GM19023 (cell line): ENCODE measurements around the gene TJP3.

Experiments
- ATAC-seq: cut with Tn5 transposase; IDR thresholded peaks from one replicate; pipeline ENCODE4 v1.9.1; 2021; ENCODE audit warnings: mild to moderate bottlenecking, moderate library complexity; ENCODE audit not compliant: unreplicated experiment

Gene TJP3

DNA sequence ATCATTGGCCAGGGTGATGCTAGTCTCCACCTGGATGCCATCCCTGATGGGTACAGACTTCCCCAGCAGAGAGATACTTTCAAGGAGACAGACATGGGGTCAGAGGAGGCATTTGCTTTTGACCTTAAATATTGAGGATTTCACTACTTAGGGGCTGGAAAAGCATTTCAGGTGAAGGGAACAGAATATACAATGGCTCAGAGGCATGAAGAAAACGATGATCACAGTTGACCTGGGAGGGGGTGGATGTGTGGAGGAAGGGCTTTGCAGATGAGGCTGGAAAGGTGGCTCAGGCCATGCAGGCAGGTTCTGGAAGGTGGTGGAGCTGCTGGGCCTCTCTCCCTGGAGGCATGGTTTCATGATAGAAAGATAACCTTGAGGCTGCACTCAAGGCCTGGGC lies 74.1 kb downstream of the TJP3 start:
- ATAC-seq = no peak

DNA sequence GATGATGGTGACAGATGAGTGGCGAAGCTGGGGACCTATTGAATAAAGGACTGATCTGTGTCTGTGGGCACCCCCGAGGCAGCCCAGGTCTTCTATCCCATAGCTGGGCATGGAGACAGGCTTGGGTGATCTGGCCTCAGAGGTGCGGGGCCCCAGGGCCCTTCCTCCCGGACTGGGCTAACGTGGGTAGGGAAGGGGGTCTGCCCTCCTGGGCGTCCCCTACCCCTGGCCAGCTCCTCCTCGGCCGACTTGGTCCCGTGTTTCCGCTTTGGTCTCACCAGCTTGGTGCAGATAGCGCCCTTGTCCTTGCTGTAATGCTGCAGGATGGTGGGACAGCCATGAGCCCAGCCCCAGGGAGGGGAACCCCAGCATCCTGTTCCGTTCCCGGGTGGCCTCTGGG lies 74.7 kb downstream of the TJP3 start:
- ATAC-seq = no peak

DNA sequence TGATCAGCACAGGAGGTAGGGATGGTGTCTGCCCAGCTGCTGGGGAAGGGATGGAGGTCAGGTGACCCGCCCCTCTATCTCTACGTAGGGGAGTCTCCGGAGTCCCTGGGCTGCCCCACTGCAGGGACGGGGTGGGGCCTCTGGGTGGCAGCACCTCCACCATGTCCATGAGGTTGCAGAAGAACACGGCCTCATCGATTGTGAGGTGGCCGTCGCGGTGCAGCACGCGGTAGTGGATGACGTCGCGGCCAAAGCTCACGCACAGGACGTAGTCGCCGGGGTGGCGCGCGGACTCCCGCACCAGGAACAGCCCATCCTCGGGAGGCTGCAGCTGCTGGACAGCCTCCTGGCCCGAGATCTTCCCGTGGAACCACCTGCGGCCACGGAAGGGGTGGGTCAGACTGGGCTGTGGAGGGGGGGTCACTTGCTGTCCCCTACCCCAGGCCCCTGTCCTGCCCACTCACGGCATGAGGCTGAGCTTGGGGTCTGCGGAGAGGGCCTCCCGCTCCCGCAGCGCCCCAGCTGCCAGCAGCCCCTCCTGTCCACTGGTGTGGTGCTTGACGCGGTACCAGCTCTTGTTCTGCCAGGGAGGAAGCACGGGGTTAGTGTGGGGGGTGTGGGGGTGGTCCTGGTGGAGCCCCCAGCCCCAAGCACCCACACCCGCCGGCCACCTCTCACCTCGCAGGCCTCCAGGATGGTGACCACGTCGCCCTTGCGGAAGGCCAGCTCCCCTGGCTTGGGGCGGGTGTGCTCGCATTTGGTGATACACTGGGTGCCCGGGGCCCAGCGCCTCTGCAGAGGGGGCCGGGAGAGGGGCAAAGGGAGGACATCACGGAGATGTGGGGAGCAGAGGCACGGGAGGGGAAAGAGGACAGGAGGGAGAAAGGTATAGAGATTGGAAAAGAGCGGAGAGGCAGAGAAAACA lies 75.7 kb downstream of the TJP3 start:
- ATAC-seq = no peak

- ATAC-seq = no peak
These were observed 76.6 kb downstream of the TJP3 start for GRCh38 chr19:3784607-3785450.

DNA sequence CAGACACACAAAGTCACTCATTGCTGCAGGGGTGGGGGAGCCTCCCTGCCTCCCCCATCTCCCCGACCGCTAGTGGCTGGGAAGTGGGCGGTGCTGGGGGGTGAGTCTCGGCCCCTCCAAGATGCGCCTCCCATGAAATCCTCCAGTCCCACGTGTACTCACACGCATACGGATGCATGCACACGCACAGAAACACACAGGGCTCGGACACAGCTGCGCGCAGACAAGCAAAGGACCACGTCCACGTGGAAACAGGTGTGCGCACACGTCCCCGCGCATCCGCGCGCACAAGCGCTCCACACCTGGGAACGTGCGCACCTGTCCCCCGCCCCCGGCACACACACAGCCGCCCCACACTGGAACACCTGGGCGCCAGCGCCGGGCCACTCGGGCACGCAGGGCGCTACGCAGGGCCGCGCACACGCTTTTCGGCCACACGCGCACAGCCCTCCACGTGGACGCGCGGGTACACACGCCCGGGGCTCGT lies 77.3 kb downstream of the TJP3 start:
- ATAC-seq = no peak

DNA sequence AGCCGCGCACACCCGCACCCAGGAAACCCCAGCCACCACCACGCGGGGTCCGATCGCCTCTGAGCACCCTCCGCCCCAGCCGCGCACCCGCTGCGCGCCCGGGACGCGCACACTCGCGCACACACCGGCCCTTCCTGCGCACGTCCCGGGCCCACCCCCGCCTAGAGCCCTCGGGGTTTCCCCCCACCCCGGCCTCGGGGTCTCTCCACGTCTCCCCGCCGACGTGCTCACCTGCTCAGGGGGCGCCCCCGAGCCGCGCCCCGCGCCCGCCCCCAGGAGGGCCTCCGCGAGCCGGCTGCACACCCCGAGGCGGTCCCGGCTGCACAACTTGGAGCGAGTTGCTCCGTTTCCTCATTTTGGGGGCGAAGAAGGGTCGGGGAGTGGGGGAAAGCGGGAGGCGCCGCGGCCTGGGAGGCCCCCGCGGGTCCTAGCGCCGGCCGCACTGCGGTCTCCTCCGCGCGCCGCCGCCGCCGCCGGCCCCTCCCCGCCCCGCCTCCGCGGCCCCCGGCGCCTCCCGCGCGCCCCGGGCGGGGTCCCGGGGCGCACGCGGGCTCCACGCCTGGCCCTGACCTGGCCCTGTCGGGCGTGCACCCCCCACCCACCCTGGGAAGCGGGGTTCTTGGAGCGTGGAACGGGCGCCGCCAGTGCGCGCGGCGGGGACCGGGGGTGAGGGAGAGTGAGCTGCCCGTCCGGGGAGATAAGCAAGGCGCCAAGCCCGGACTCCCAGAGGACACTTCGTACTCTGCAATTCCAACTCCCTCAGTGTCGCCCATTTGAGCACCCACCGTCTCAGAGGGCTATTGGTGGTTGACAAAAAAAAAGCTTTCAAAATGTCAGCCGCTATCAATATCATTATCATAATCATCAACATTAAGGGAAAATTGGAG lies 78.0 kb downstream of the TJP3 start, which contains the start of gene MATK:
TSS of gene MATK (minus strand) at position 444 of the 887 bp plus-strand sequence. CDS start 1,246 bp downstream, outside the sequence.
- ATAC-seq = no peak

DNA sequence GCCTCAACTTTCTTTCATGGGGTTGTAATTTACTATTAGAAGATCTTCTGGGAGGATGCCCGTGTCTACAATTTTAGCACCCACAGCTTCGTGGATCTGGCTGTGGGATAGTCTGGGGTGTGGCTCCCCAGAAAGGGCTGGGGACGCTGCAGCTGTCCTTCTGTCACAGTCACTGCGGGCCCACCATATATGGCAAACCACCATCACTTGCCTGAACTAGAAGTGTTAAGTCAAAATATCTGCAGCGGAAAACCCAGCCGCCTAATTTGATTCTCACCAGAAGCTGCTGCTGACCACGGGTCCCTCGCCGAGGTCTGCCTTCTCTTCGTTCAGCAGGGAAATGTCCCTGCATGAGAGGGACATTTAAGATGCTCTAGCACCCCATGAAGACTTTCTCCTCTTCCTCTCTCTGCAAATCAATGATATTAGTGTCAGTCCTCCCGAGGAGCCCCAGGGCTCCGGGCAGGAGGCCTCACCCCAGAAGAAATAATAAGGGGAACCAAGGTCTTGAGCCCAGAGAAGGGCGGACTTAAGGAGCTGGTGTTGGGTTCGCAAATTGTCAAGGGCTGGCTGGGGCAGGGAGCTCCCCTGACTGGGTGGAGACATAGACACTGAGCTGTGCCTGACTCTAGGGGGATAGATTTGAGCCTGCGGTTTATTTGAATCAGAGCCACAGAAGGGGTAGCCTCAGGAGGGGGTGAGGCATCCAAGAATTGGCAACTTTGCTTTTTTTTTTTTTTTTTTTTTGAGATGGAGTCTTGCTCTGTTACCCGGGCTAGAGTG lies 81.0 kb downstream of the TJP3 start:
- no peak for ATAC-seq

DNA sequence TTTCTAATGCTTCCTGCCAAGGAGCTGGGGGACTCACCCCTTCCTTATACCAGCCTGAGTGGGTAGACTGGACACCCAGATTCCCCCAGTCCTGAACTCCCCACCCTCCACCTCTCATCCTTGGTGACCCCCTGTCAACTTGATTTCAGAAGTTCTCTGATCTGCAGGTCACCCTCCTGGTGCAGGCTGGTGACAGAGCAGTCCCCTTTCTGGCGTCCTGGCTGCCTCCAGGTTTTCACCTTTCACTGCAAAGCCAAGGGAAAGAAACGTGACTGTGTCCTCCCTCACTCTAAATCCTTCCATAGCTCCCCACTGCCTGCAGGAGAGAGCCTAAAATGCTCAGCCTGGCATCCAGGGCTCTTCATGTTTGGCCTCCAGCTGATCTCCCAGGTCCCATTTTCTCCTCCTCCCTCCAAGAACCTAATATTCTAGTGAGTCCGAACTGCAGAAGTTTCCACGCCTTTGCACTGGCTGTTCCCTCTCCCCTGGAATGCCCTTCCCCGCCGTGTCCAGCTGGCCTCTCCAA lies 82.1 kb downstream of the TJP3 start:
- no peak for ATAC-seq

DNA sequence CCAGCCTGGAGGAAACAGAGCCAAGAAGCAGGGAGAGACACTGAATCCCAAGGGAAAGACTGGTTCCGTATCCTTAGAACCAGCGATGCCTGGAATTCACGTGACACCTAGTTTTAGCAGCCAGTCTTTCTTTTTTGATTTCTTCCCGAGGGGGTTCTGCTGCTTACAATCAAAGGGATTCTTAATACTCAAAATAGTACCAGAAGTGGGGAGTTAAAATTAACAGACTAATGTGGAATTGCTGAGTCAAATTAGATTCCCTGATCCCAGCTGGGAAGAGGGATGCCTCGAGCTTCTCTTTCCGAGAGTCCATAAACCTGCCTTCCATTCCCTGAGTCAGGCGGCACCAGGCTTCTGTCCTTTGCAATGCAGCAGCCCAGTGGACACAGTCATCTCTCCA lies 82.8 kb downstream of the TJP3 start:
- ATAC-seq = no peak

DNA sequence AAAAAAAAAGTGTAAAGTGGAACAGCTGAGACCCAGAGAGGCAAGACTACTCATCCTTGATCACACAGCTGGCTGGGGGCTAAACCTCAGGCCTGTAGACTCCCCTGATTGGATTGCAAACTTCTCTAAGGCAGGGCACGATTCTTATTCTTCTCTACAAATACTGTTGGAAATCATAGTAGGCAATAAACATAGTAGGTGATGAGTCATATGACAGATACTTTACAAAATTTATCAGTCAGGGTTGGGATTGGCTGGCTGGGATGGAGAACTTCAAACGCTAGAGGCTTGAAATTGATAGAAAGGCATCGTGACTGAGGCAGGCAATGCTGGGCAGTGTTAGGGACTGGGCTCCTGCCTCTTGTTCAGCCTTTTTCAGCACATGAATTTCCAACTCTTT lies 83.9 kb downstream of the TJP3 start:
- no peak for ATAC-seq

GRCh38 chr19:3793799-3794198 lies 85.6 kb downstream of the TJP3 start:
- ATAC-seq = no peak

GRCh38 chr19:3796358-3796757 lies 88.2 kb downstream of the TJP3 start:
- no peak for ATAC-seq

DNA sequence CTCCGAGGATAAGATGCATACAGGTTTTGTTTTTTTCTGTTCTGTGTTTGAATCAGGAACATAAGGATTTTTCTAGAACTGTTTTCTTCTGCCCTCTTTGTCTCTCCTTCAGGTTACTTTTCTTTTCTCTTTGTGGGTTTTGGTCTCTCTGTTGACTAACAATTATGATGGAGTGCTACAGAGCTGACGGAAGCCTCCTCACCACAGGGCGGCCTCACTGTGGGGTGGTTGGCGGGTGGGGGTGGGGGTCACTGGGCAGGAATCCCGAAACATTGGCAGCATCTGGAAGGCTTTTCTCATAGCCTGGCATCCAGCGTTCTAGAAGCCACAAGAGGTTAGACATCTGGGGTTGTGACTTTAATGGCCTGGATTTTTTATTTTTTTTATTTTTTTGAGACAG lies 90.0 kb downstream of the TJP3 start:
- no peak for ATAC-seq
